ENCODE data around the gene LAGE3. TPM values are rescaled to one million over a fixed set of nuclear protein-coding genes. Genes with fewer than 3 reads are reported as not detected.

LAGE3 gene
- total RNA-seq, 2 donors from 2014 or later, result 20.1 to 32.9 TPM

GRCh38 chrX:154441564-154441963 is 37.5 kb downstream of the LAGE3 start:
- no peaks in the 10 kb centered on the region for H3K27me3 ChIP-seq
- no peak overlapping the region for H3K27ac ChIP-seq
- H3K4me3 ChIP-seq, result no peak overlapping the region
- peaks cover 31% of the 10 kb centered on the region for H3K36me3 ChIP-seq
- peaks cover 0 to 26% of the 10 kb centered on the region in 2 donors for H3K4me1 ChIP-seq
- no peak for DNase-seq (ENCODE audit: low spot score)
- H3K9me3 ChIP-seq, result no peaks in the 10 kb centered on the region
- no peak for TF ChIP-seq CTCF (IDR thresholded peaks at IDR 0.05)

GRCh38 chrX:154440623-154441357 is 38.3 kb downstream of the LAGE3 start:
- DNase-seq (ENCODE audit: low spot score), result no peak
- Histone ChIP-seq H3K36me3 (peaks cover 31% of the 10 kb centered on the region), H3K27me3 (no peaks in the 10 kb centered on the region), H3K4me1 (peaks cover 0 to 26% of the 10 kb centered on the region in 2 donors), H3K4me3 (no peak overlapping the region), H3K27ac (no peak overlapping the region), H3K9me3 (no peaks in the 10 kb centered on the region)
- TF ChIP-seq CTCF (IDR thresholded peaks at IDR 0.05), result no peak

- no peaks in the 10 kb centered on the region for H3K27me3 ChIP-seq
- no peak overlapping the region for H3K27ac ChIP-seq
- H3K4me3 ChIP-seq, result no peak overlapping the region
- H3K36me3 ChIP-seq, result peaks cover 31% of the 10 kb centered on the region
- no peak for TF ChIP-seq CTCF (IDR thresholded peaks at IDR 0.05)
- peaks cover 0 to 22% of the 10 kb centered on the region in 2 donors for H3K4me1 ChIP-seq
- H3K9me3 ChIP-seq, result no peaks in the 10 kb centered on the region
- DNase-seq (ENCODE audit: low spot score), result no peak
These were observed 39.2 kb downstream of the LAGE3 start for GRCh38 chrX:154439841-154440240.

DNA sequence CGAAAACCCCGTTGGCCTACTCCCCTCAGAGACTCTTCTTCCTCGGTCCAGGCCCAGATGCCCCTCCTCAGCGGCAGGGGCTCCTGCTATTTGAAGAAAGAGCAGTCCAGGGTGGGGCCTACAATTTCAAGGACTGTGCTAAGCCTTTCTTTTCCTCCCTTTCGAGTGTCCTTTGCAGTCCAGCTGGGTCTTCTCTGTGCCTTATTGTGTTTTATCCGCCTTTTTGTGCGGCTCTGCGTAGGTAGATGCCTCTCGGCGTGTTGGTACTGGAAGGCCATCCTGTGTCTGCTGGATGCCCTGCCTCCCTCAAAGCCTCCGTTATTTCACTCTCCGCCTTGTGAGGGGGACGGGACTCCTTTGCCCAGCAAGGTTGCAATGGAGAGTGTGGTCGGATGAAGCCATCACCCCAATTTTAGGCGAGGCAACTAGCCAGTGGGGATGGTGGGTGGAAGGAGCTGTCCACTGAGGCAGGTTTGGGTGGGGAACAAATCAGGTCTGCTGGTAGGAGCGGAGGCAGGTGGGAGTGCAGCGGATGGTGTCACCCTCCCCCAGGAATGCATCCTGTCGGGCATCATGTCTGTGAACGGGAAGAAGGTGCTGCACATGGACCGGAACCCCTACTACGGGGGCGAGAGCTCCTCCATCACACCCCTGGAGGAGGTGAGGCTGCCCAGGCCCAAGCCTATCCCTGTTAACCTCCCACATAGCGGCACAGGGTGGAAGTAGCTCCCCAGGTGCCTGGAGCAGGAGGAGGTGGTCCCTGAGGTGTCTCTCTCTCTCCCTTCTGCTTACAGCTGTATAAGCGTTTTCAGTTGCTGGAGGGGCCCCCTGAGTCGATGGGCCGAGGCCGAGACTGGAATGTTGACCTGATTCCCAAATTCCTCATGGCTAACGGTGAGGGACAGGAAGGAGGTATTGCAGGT is 40.8 kb downstream of the LAGE3 start:
- no peak for DNase-seq (ENCODE audit: low spot score)
- Histone ChIP-seq H3K4me1 (peaks cover 0 to 15% of the 10 kb centered on the region in 2 donors), H3K9me3 (no peaks in the 10 kb centered on the region), H3K27ac (peak overlapping the region in 1 of 2 donors; percentile 85), H3K27me3 (no peaks in the 10 kb centered on the region), H3K4me3 (peak overlapping the region; percentile 66 to 71), H3K36me3 (peaks cover 31% of the 10 kb centered on the region)
- TF ChIP-seq CTCF (IDR thresholded peaks at IDR 0.05), result no peak

- peaks cover 30% of the 10 kb centered on the region for H3K36me3 ChIP-seq
- H3K4me1 ChIP-seq, result peaks cover 0 to 15% of the 10 kb centered on the region in 2 donors
- no peak for DNase-seq (ENCODE audit: low spot score)
- no peaks in the 10 kb centered on the region for H3K9me3 ChIP-seq
- no peaks in the 10 kb centered on the region for H3K27me3 ChIP-seq
- H3K27ac ChIP-seq, result peak within 1 kb of the TSS; percentile 85 to 89
- TF ChIP-seq CTCF (IDR thresholded peaks at IDR 0.05), result no peak
- peak within 1 kb of the TSS; percentile 66 to 71 for H3K4me3 ChIP-seq
These were observed 41.9 kb downstream of the LAGE3 start, which contains the start of gene GDI1 for GRCh38 chrX:154436983-154437752. GDI1 (plus strand) TSS chrX:154437154; CDS start chrX:154437255, 101 bp downstream.
